Measurements from ENCODE around the gene PIGM.

- TF ChIP-seq POLR2A (IDR thresholded peaks at IDR 0.05) (no peak), CTCF (IDR thresholded peaks at IDR 0.05) (no peak), POLR2AphosphoS5 (IDR thresholded peaks at IDR 0.05) (no peak)
Measured at GRCh38 chr1:160004425-160004824, 27.4 kb downstream of the PIGM start.

Data from transverse colon (tissue), 4 donors.